22Rv1 (cell line): ENCODE results near the gene EYA2.

ENCODE experiments used
- CTCF ChIP-seq: fragments of 450-650 bp; IDR thresholded peaks from 2 replicates; pipeline ENCODE4 v1.5.1; 2017; ENCODE audit warnings: mild to moderate bottlenecking
- ZFX ChIP-seq: fragments of 450-650 bp; IDR thresholded peaks from 2 replicates; pipeline ENCODE4 v1.6.1; 2017; ENCODE audit warnings: antibody characterized with exemption, borderline replicate concordance

DNA sequence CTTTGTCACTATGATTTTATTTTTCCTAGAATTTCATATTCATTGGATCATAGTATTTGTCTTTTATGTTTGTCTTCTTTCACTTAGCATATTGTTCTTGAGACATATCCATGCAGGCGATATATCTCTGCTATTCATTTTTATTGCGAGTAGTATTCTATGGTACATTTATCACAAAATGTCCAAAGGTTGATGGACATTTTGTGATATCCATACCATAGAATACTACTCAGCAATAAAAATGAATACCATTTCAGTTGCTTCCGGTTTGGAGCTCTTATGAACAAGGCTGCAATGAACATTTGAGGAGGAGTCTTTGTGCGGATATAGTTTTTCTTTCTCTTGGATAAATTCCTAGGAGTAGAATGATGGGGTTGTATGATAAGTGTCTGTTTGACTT lies 28.8 kb upstream of the EYA2 start:
- no peak for TF ChIP-seq CTCF
- TF ChIP-seq ZFX: no peak
